HUES48 (cell line): ENCODE results near the gene THAP4.
"Not testable (repeated sequence)": the region's sequence is repeated elsewhere in the genome, so short reads cannot be mapped to it uniquely, and the experiment has no call there.

Source experiments
- H3K27ac ChIP-seq: one replicate; pipeline ENCODE4 v1.7.0; 2013; ENCODE audit warnings: low read depth, low read length, inconsistent platforms
- H3K27me3 ChIP-seq: 2 replicates; pipeline ENCODE4 v1.6.1; 2013; ENCODE audit warnings: mild to moderate bottlenecking, low read length; ENCODE audit not compliant: control insufficient read depth, insufficient read depth
- H3K36me3 ChIP-seq: 2 replicates; pipeline ENCODE4 v1.6.1; 2013; ENCODE audit warnings: low read length; ENCODE audit not compliant: control insufficient read depth, insufficient read depth
- H3K4me1 ChIP-seq: 2 replicates; pipeline ENCODE4 v1.6.1; 2013; ENCODE audit warnings: mild to moderate bottlenecking, low read length; ENCODE audit not compliant: control insufficient read depth, insufficient read depth
- H3K4me3 ChIP-seq: 2 replicates; pipeline ENCODE4 v1.5.1; 2013; ENCODE audit warnings: mild to moderate bottlenecking, low read depth, low read length
- H3K9ac ChIP-seq: 2 replicates; pipeline ENCODE4 v1.6.1; 2013; ENCODE audit warnings: mild to moderate bottlenecking, low read depth, low read length, moderate library complexity
- H3K9me3 ChIP-seq: 2 replicates; pipeline ENCODE4 v1.6.1; 2013; ENCODE audit warnings: low read length; ENCODE audit not compliant: control insufficient read depth, insufficient read depth

THAP4 gene

DNA sequence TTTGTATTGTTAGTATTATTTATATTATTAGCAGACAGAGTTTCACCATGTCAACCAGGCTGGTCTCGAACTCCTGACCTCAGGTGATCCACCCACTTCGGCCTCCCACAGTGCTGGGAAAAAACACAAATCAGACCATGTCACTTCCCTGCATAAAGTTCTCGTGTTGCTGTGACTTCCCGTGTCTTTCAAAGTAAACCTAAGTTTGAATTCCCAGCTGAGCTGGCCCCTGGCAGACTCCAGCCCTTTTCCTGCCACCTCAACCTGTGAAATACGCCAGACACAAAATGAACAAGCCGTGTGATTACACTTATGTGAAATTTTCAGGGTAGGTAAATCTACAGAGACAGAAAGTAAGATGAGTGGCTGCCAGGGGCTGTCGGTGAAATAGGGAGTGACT is 70.5 kb downstream of the THAP4 start:
- H3K36me3 ChIP-seq, result peaks cover 5% of the 10 kb centered on the region

GRCh38 chr2:241566021-241566420 is 70.9 kb downstream of the THAP4 start:
- not testable (repeated sequence) for H3K4me1 ChIP-seq, H3K9ac ChIP-seq, H3K27ac ChIP-seq, H3K9me3 ChIP-seq, H3K36me3 ChIP-seq, H3K27me3 ChIP-seq, H3K4me3 ChIP-seq

More for the DNA sequence above, 70.5 kb downstream of the THAP4 start:
- Histone ChIP-seq H3K9me3 (no peaks in the 10 kb centered on the region), H3K4me1 (no peaks in the 10 kb centered on the region), H3K9ac (no peak overlapping the region), H3K27me3 (no peaks in the 10 kb centered on the region), H3K4me3 (no peak overlapping the region), H3K27ac (no peak overlapping the region)

DNA sequence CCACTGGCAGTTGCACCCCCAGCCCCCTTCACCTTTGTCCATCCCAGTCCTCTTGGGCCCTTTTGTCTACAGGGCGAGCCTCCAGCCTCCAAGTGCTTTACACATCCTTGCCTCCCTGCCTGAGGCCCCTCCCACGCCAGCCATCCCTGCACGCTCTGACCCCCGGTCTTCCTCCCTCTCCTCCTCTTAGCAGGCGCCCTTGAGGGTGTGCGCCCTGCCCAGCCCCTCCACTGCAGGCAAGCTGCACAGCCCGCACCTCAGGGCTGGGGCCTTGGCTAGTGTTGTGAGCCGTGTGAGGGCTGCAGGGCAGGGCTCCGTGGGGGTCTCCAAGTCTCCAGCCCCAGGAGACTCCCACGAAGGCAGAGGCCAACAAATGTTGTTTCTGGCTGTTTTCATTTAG is 71.5 kb downstream of the THAP4 start:
- no peak overlapping the region for H3K9ac ChIP-seq
- H3K27me3 ChIP-seq, result no peaks in the 10 kb centered on the region
- no peak overlapping the region for H3K4me3 ChIP-seq
- no peaks in the 10 kb centered on the region for H3K4me1 ChIP-seq
- peaks cover 5% of the 10 kb centered on the region for H3K36me3 ChIP-seq
- no peak overlapping the region for H3K27ac ChIP-seq
- H3K9me3 ChIP-seq, result no peaks in the 10 kb centered on the region

GRCh38 chr2:241564596-241565410 is 72.2 kb downstream of the THAP4 start:
- no peak overlapping the region for H3K9ac ChIP-seq
- H3K4me1 ChIP-seq, result peaks cover 4% of the 10 kb centered on the region; the same call in 1 of the 2 replicates
- no peaks in the 10 kb centered on the region for H3K27me3 ChIP-seq
- no peak overlapping the region for H3K4me3 ChIP-seq
- H3K27ac ChIP-seq, result no peak overlapping the region
- H3K36me3 ChIP-seq, result peaks cover 5% of the 10 kb centered on the region
- H3K9me3 ChIP-seq, result no peaks in the 10 kb centered on the region

DNA sequence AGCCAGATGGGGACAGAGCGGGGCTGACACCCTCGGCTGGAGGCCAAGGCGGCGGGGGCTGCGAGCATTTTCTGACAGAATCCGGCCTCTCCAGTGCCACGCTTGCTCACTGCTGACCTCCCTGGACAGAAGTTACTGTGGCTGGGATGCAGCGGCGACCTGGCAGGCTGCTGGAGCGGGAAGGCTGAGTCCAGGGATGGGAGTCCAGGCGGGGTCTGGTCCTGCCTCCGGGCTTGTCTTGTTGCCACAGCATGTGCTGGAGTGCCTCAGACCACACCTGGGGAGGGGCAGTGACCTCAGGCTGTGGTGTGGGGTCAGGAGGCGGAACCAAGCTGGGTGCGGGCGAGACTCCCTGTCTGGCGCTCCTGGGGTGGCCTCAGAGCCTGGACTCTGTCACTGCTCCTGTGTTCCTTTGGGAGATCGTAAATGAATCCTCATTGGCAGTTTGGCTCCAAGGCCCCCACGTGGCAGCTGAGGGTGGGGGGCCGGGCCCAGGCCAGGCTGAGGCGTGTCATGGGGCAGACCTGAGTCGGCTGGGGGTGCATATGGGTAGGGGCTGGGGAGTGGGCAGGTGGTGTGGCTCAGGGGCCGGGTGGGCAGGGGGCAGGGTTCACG is 72.9 kb downstream of the THAP4 start:
- Histone ChIP-seq H3K27ac (no peak overlapping the region), H3K4me1 (peaks cover 6% of the 10 kb centered on the region; the same call in 1 of the 2 replicates), H3K36me3 (peaks cover 5% of the 10 kb centered on the region), H3K4me3 (no peak overlapping the region), H3K27me3 (no peaks in the 10 kb centered on the region), H3K9ac (no peak overlapping the region), H3K9me3 (no peaks in the 10 kb centered on the region)

DNA sequence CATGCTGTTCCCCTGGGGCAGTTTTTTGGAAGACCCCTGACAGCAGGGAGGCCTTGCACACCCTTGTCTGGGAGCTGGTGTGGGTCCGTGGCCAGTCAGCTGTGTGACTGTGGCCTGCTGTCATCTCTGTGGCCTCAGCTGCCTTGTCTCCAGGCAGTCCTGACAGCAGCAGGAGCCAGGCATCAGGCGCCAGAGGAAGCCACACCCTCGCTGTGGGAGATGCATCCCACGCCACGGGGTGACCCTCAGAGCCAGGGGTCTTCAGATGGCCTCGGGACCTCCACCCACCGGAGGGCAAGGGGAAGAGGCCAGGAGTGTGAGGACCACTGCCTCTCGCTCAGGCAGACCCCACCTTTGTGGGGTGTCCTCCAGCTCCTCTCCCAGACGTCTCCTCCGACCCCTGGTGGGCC is 73.4 kb downstream of the THAP4 start:
- Histone ChIP-seq H3K4me3 (no peak overlapping the region), H3K4me1 (peaks cover 6% of the 10 kb centered on the region; the same call in 1 of the 2 replicates), H3K9ac (no peak overlapping the region), H3K9me3 (no peaks in the 10 kb centered on the region), H3K36me3 (peaks cover 5% of the 10 kb centered on the region), H3K27ac (no peak overlapping the region), H3K27me3 (no peaks in the 10 kb centered on the region)

- Histone ChIP-seq H3K9ac (no peak overlapping the region), H3K9me3 (no peaks in the 10 kb centered on the region), H3K4me1 (peaks cover 6% of the 10 kb centered on the region; the same call in 1 of the 2 replicates), H3K4me3 (no peak overlapping the region), H3K27me3 (peaks cover 2% of the 10 kb centered on the region; the same call in 1 of the 2 replicates), H3K27ac (no peak overlapping the region), H3K36me3 (peaks cover 5% of the 10 kb centered on the region)
Observed at GRCh38 chr2:241563031-241563507, 73.9 kb downstream of the THAP4 start.

GRCh38 chr2:241562269-241562891 is 74.6 kb downstream of the THAP4 start:
- Histone ChIP-seq H3K27me3 (peaks cover 6% of the 10 kb centered on the region), H3K9ac (no peak overlapping the region), H3K27ac (no peak overlapping the region), H3K4me3 (no peak overlapping the region), H3K4me1 (peaks cover 6% of the 10 kb centered on the region; the same call in 1 of the 2 replicates), H3K36me3 (peaks cover 5% of the 10 kb centered on the region), H3K9me3 (no peaks in the 10 kb centered on the region)

GRCh38 chr2:241561832-241562231 is 75.1 kb downstream of the THAP4 start:
- no peak overlapping the region for H3K4me3 ChIP-seq
- H3K27me3 ChIP-seq, result peaks cover 6% of the 10 kb centered on the region
- no peak overlapping the region for H3K27ac ChIP-seq
- H3K9ac ChIP-seq, result no peak overlapping the region
- H3K36me3 ChIP-seq, result peaks cover 5% of the 10 kb centered on the region
- no peaks in the 10 kb centered on the region for H3K9me3 ChIP-seq
- peaks cover 6% of the 10 kb centered on the region; the same call in 1 of the 2 replicates for H3K4me1 ChIP-seq

DNA sequence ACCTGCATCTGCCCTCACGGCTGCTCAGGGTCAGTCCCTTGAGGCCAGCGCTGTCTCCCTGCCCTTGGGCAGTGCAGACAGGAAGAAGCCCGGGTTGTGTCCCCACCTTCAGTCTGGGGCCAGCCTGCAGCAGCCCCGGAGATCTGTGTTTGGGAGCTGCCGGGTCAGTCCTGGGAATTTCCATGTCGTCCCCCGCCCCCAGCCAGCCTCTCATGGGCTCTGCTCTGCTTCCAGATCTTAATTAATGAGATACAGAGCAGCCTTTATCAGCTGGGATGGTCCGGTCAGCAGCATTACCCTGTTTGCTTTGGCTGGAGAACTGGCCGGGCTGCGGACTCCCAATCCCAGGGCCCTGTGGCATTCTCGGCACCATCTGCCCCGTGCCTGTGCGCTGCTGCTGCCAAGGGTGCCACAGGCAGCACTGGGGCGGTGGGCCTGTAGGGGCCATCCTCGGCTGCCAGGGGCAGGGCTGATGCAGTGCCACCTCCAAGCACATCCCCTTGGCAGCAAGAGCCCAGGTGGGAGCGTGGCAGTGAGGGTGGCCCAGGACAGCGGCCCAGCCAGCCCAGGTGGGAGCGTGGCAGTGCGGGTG is 76.0 kb downstream of the THAP4 start:
- Histone ChIP-seq H3K27ac (no peak overlapping the region), H3K27me3 (peaks cover 6% of the 10 kb centered on the region), H3K4me3 (no peak overlapping the region), H3K9me3 (no peaks in the 10 kb centered on the region), H3K9ac (no peak overlapping the region), H3K36me3 (peaks cover 5% of the 10 kb centered on the region), H3K4me1 (peaks cover 6% of the 10 kb centered on the region; the same call in 1 of the 2 replicates)
